PC-3 (cell line): ENCODE results near the gene RGS7. TPM values are rescaled to one million over a fixed set of nuclear protein-coding genes. Genes with fewer than 3 reads are reported as not detected.

Experiments
- ATAC-seq: fragments of 200-7000 bp; cut with Tn5 transposase; 2 replicates; pipeline ENCODE4 v1.9.1; 2020; ENCODE audit warnings: mild to moderate bottlenecking, moderate library complexity
- BruUV-seq: library from RNA; stranded (reverse); fragments of 400-500 nt; replicated peaks from 2 replicates; lab custom pipeline; 2021; lab: Mats Ljungman, UMichigan
- CTCF ChIA-PET: fragments of 300-600 bp; sonication (Branson Sonifier 250); formaldehyde crosslinking; loops from one replicate; lab custom pipeline; 2022; ENCODE audit warnings: antibody characterized with exemption; lab: Charles Lee
- POLR2A ChIA-PET: fragments of 300-600 bp; sonication (Branson Sonifier 250); formaldehyde crosslinking; loops from one replicate; lab custom pipeline; 2022; ENCODE audit warnings: antibody characterized with exemption; ENCODE audit not compliant: unreplicated experiment; lab: Charles Lee
- DNase-seq: peaks from one replicate; pipeline ENCODE4 v3.0.0-alpha.2; 2015
- H2AFZ ChIP-seq: fragments of 300-600 bp; sonication (generic); 2 replicates; pipeline ENCODE4 v1.6.0; 2016; ENCODE audit warnings: antibody characterized with exemption, low read length
- H3F3A ChIP-seq: fragments of 300-600 bp; sonication (generic); one replicate; pipeline ENCODE4 v1.6.0; 2017; ENCODE audit warnings: antibody characterized with exemption, low read length, control low read depth, mild to moderate bottlenecking; ENCODE audit not compliant: unreplicated experiment
- H3K27ac ChIP-seq: fragments of 300-600 bp; sonication (generic); 2 replicates; pipeline ENCODE4 v1.5.1; 2016; ENCODE audit warnings: mild to moderate bottlenecking, low read length
- H3K27me3 ChIP-seq: fragments of 300-600 bp; sonication (generic); 2 replicates; pipeline ENCODE4 v1.6.1; 2016; ENCODE audit warnings: low read length, mixed read lengths
- H3K36me3 ChIP-seq: fragments of 300-600 bp; sonication (generic); 2 replicates; pipeline ENCODE4 v1.6.1; 2016; ENCODE audit warnings: low read depth, mixed run types, low read length, mixed read lengths
- H3K4me1 ChIP-seq: fragments of 300-600 bp; sonication (generic); 2 replicates; pipeline ENCODE4 v1.5.1; 2016; ENCODE audit warnings: low read length; ENCODE audit not compliant: insufficient read depth
- H3K4me2 ChIP-seq: fragments of 300-600 bp; sonication (generic); 2 replicates; pipeline ENCODE4 v1.6.0; 2016; ENCODE audit warnings: low read length
- H3K4me3 ChIP-seq: fragments of 300-600 bp; sonication (generic); 2 replicates; pipeline ENCODE4 v1.5.1; 2016; ENCODE audit warnings: mild to moderate bottlenecking, low read length, mixed read lengths
- H3K79me2 ChIP-seq: fragments of 300-600 bp; sonication (generic); 2 replicates; pipeline ENCODE4 v1.6.1; 2017; ENCODE audit warnings: low read length, mixed read lengths
- H3K9ac ChIP-seq: fragments of 300-600 bp; sonication (generic); 2 replicates; pipeline ENCODE4 v1.6.0; 2016; ENCODE audit warnings: mild to moderate bottlenecking, low read length
- H3K9me2 ChIP-seq: fragments of 300-600 bp; sonication (generic); replicated peaks from 2 replicates; pipeline ENCODE4 v1.6.1; 2016; ENCODE audit warnings: mixed run types, low read length, mixed read lengths
- H3K9me3 ChIP-seq: fragments of 300-600 bp; sonication (generic); 2 replicates; pipeline ENCODE4 v1.6.1; 2016; ENCODE audit warnings: low read length, mixed read lengths
- H4K20me1 ChIP-seq: fragments of 300-600 bp; sonication (generic); 2 replicates; pipeline ENCODE4 v1.6.1; 2016; ENCODE audit warnings: low read length, mixed read lengths
- CTCF ChIP-seq: fragments of 300-600 bp; sonication (generic); conservative IDR thresholded peaks from 2 replicates; pipeline ENCODE4 v1.5.1; 2017; ENCODE audit warnings: antibody characterized with exemption, low read depth, mild to moderate bottlenecking, low read length
- EZH2 ChIP-seq: fragments of 300-600 bp; sonication (generic); IDR thresholded peaks from one replicate; pipeline ENCODE4 v1.6.1; 2017; ENCODE audit warnings: antibody characterized with exemption, mild to moderate bottlenecking, low read length; ENCODE audit not compliant: unreplicated experiment
- EZH2phosphoT487 ChIP-seq: fragments of 300-600 bp; sonication (generic); IDR thresholded peaks from 2 replicates; pipeline ENCODE4 v1.6.1; 2018; ENCODE audit warnings: mild to moderate bottlenecking, antibody characterized with exemption, low read length, borderline replicate concordance
- intact Hi-C: fragments of 100-400 bp; cut with micrococcal nuclease; formaldehyde crosslinking; loops from 2 replicates; pipeline ENCODE4 v1.9.0; 2023
- total RNA-seq: library from RNA; depleted of rRNA; stranded (reverse); fragments of >200 nt; gene quantifications from 2 replicates; pipeline ENCODE4 v1.2.3, GENCODE V29; 2014

RGS7 gene
- total RNA-seq, 1 experiment from 2014 or later: 0.15 TPM

GRCh38 chr1:241163363-241163762 lies 193.6 kb downstream of the RGS7 start:
- Histone ChIP-seq H2AFZ (no peak overlapping the region), H3K4me3 (no peak overlapping the region), H3K4me1 (no peaks in the 10 kb centered on the region), H3K9me2 (0 out of 2 replicates have a peak, but pooled peaks cover 4% of the 10 kb centered on the region), H3K79me2 (no peaks in the 10 kb centered on the region), H3F3A (no peaks in the 10 kb centered on the region), H3K9ac (no peak overlapping the region), H3K4me2 (no peak overlapping the region), H4K20me1 (no peaks in the 10 kb centered on the region), H3K27me3 (peaks cover 46% of the 10 kb centered on the region), H3K27ac (no peak overlapping the region), H3K9me3 (no peaks in the 10 kb centered on the region), H3K36me3 (no peaks in the 10 kb centered on the region)
- no TSS peak for BruUV-seq
- ATAC-seq (no peak), DNase-seq (no peak)
- CTCF ChIA-PET: no interaction called here
- TF ChIP-seq EZH2phosphoT487 (no peak), EZH2 (no peak), CTCF (no peak)
- intact Hi-C loops: no loop called here
- POLR2A ChIA-PET: no interaction called here

GRCh38 chr1:241161188-241161689 lies 195.8 kb downstream of the RGS7 start:
- Histone ChIP-seq H3K9me2 (0 out of 2 replicates have a peak, but pooled peaks cover 4% of the 10 kb centered on the region), H3K4me1 (peaks cover 10% of the 10 kb centered on the region), H3K79me2 (no peaks in the 10 kb centered on the region), H2AFZ (no peak overlapping the region), H3K9me3 (no peaks in the 10 kb centered on the region), H3F3A (no peaks in the 10 kb centered on the region), H3K36me3 (no peaks in the 10 kb centered on the region), H4K20me1 (no peaks in the 10 kb centered on the region), H3K4me2 (no peak overlapping the region), H3K27me3 (peaks cover 44% of the 10 kb centered on the region), H3K4me3 (no peak overlapping the region), H3K9ac (no peak overlapping the region), H3K27ac (no peak overlapping the region)
- POLR2A ChIA-PET: no interaction called here
- CTCF ChIA-PET: no interaction called here
- DNase-seq (no peak), ATAC-seq (no peak)
- intact Hi-C loops: no loop called here
- TF ChIP-seq CTCF (no peak), EZH2phosphoT487 (no peak), EZH2 (no peak)
- no TSS peak for BruUV-seq

GRCh38 chr1:241157435-241157834 lies 199.6 kb downstream of the RGS7 start:
- Histone ChIP-seq H3F3A (no peaks in the 10 kb centered on the region), H3K27ac (no peak overlapping the region), H2AFZ (no peak overlapping the region), H3K9me2 (0 out of 2 replicates have a peak, but pooled peaks cover 4% of the 10 kb centered on the region), H4K20me1 (no peaks in the 10 kb centered on the region), H3K9me3 (no peaks in the 10 kb centered on the region), H3K36me3 (no peaks in the 10 kb centered on the region), H3K9ac (no peak overlapping the region), H3K4me1 (peaks cover 13% of the 10 kb centered on the region), H3K4me3 (no peak overlapping the region), H3K79me2 (no peaks in the 10 kb centered on the region), H3K27me3 (peaks cover 33% of the 10 kb centered on the region; the same call in 1 of the 2 replicates), H3K4me2 (no peak overlapping the region)
- ChIA-PET POLR2A (no interaction called here), CTCF (no interaction called here)
- no TSS peak for BruUV-seq
- DNase-seq (no peak), ATAC-seq (no peak)
- intact Hi-C loops: no loop called here
- TF ChIP-seq EZH2 (no peak), EZH2phosphoT487 (no peak), CTCF (no peak)
